Stimulated activated CD8-positive, alpha-beta memory T cell treated with anti-CD3 and anti-CD28 coated beads, Interleukin-15, amount 100 ng/mL, for 1 hour (primary cell): ENCODE measurements around the gene KRT9.
"Not testable (repeated sequence)": the region's sequence is repeated elsewhere in the genome, so short reads cannot be mapped to it uniquely, and the experiment has no call there.

ENCODE experiments used
- DNase-seq: peaks from one replicate; pipeline ENCODE4 v3.0.0-alpha.2; 2020; ENCODE audit warnings: low read depth

The KRT9 gene

DNA sequence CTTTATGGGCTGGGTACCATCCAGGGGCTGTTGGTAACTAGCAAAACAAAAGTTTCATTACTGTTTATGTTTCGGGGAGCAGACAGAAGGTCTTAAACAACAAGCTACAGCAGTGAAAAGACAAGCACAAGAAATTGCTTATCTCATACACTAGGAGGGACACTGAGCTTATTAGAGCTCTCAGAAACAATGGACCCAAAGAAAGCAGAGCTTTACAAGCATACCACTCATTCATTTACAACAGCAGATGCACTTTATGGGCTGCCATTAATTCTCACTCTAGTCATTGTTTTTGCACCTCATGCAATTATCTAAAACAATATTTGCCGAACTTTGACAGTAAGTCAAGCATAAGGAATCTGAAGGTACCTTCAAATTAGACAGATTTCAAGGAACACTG is 30.7 kb upstream of the KRT9 start:
- DNase-seq, result no peak

- DNase-seq, result no peak
Measured at GRCh38 chr17:41600318-41600717, 28.5 kb upstream of the KRT9 start.

GRCh38 chr17:41599680-41600079 is 27.8 kb upstream of the KRT9 start:
- no peak for DNase-seq

DNA sequence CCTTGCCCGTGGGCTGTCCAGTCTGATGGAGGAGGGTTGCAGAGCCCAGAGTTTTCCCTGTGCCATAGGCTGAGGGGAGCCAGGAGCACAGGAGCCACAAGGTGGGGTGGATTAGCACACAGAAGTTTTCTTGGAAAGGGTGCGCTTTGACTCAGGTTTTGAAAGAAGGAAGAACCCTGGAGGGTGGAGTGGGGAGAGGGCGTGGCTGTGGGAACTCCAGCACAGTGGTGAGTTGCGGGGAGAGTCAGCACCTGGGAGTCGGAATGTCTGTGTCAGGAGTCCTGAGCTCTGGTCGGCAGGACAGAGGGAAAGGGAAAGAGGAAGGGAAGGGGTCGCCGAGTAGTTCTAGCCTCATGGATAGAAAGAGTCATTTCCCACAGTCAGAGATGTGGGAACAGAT is 23.7 kb upstream of the KRT9 start:
- DNase-seq, result no peak

DNA sequence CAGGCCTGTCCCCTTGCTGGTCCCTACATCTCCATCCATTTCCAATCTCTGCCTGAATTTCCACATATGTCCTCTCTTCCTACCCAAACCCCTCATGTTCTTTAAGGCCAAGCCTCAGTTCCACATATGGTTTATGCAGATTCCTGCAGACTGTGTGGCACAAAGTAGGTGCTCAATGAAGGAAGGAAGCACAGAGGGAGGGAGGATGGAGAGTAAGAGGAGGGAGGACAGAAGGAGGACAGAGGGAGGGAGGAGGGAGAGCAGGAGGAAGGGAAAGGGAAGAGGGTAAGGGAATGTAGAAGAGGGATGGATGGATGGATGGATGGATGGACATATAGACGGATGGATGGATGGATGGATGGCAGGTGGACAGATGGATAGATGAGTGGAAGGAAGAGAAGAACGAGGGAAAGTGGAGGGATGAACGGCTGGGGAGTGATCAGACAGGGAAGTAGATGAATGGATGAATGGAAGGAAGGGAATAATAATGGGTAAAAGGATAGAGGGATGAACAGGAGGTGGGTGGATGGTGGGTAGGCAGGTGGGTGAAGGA is 22.6 kb upstream of the KRT9 start:
- DNase-seq, result no peak

DNA sequence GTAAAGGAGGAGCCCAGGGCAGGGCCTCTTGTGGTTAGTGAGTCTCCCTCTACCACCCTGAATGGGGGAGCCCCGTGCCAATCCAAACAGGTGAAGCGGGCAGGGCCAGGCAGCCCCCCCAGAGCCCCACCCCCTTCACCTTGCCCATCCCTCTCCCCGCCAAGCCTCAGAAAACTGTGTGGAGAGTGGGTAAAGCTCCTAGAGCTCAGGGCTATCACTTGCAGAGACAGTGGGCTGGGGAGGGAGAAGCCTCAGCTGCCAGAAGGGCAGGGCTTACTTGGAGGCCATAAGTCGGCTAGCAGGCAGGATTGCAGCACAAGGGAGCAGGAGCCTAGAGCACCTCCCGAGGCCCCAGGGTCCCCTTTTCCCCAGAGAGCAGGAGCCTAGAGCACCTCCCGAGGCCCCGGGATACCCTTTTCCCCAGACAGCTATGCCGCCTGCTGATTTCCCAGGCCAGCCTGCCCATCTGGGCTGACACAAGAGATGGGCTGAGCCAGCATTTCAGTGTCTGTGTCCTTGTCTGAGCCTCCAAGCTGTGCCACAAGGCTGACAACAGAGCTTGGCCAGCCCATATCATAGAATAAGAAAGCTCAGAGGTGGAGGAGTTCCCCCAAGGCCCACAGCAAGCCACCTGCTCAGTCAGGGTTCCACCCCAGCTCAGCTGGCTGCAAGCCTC is 21.6 kb upstream of the KRT9 start:
- DNase-seq, result no peak

- no peak for DNase-seq
Measured at GRCh38 chr17:41592601-41593305, 20.9 kb upstream of the KRT9 start.

DNA sequence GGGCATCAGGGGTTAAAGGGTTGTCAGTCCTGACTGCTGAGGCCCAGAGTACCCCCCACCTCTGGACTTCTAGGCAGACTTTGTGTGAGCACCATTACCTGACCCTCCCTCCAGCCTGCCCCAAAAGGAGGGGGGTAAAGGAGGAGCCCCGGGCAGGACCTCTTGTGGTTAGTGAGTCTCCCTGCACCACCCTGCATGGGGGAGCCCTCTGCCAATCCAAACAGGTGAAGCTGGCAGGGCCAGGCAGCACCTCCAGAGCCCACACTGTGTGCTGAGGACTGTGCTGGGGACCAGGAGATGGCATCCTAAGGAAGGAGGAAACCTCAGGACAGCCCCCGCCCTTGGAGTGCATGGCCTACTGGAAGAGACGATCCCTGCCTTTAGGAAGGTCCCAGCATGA is 17.4 kb upstream of the KRT9 start:
- DNase-seq, result no peak

GRCh38 chr17:41588126-41588810 is 16.4 kb upstream of the KRT9 start:
- no peak for DNase-seq

DNA sequence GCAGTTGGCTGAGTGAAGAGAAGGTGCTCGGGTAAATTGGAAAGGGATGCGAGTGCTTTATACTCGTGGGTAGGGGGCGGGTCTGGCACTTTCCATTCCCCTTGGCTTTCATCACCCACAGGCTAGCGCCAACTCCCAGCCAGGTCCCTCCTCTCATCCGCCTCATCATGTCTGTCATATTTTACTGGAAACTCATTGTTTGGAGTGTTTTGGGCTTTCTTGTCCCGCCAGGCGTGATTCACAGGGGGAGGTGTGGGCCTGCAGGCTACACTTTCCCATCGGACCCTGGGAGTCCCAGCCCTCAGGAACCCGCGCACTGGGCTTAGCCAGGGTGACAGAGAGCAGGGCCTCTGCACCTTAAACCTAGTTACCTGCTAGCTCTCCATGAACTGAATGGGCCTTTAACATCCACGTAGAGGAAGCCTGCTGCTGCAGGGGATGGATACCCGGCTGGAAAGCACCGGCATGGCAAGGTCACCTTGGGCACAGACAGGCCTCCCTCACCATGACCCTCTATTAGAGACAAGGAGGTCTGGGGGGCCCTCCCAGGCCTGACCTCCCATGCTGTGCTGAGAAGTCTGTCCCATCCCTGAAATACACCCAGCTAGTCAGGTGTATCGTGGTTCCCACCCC is 15.1 kb upstream of the KRT9 start, which contains the start of gene KRT14:
TSS of gene KRT14 (minus strand) at position 33 of the 633 bp plus-strand sequence. CDS start 61 bp downstream, outside the sequence.
- DNase-seq, result no peak

DNA sequence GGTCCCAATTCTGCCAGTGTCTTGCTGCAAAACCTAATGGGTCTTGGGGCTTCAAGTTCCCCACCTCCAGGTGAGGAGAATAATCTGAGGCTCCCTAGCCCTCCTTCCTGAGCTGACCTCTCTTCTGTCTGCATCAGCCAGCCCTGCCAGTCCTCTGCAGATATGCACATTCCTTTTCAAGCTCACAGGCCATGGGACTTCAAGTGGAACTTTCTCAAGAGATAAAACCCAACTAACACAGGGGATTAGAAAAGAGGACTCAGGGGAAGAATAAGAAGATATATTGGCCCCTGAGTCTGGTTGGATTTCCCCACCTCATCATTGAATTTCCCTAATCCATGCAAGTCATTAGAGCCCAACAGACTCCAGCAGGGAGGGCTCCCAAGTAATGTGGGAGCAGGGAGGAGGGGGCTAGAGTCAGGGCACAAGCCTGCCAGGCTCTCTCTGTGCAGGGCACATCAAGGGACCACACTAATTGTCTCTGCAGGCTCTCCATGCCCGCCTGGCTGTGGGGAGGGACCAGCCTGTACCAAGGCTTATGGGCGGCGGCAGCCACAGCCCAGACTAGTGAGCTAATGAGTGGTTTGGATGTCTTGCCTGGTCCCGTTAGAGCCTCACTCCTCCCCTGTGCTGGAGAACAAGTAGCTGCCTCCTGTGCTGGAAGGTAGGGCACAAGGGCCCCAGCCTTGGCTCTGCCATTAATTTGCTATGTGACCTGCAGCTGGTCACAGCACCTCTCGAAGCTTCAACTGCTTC is 13.6 kb upstream of the KRT9 start:
- no peak for DNase-seq

DNA sequence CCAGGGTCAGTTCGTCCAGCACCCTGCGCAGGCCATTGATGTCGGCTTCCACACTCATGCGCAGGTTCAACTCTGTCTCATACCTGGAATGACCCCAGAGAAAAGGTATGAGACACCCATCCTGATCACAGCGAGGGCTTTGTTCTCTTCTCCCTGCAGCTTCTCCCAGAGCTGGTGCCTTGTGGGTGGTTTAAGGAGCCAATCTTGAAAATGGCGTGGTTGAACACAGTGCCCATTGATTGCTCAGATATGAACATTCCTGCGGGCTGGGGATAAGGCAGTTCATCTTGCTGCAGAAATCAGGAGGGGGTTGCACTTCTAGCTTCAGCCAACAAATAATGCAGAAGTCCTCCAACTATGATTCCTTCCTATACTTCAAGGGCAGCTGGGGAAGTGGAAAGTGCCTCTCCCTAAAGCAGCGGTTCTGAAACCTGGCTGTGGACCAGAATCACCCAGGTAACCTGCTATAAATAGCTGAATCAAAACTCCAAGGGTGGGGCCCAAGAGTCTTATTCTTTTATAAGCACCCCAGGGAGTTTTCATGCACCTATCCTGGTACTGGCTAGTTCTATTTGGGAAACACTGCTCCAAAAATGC is 12.6 kb upstream of the KRT9 start:
- not testable (repeated sequence) for DNase-seq

- DNase-seq, result no peak
Measured at GRCh38 chr17:41583137-41584127, 11.6 kb upstream of the KRT9 start.

GRCh38 chr17:41582061-41582968 is 10.5 kb upstream of the KRT9 start:
- DNase-seq, result not testable (repeated sequence)

- no peak for DNase-seq
Measured at GRCh38 chr17:41581366-41582060, 9.7 kb upstream of the KRT9 start.

- no peak for DNase-seq
Measured at GRCh38 chr17:41580687-41581365, 9.0 kb upstream of the KRT9 start.

DNA sequence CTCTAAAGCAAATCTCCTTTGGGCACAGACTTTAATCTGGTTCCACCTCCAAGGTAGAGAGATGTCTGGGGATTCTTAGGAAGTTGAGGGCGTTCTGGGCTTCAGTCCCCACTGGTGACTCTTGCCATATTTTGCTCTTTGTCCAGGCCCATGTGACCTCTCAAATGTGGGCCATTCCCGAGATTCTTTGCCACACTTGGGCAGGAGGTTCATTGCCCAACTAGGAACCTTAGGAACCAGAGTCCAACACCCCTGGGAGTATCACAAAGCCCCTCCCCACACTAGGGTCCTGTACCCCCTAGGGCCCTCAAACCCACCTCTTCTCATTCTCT is 8.4 kb upstream of the KRT9 start:
- DNase-seq, result no peak
